Testis (tissue), 3 donors: ENCODE data around the gene SPRING1. TPM values are rescaled to one million over a fixed set of nuclear protein-coding genes. Genes with fewer than 3 reads are reported as not detected.

Experiments
- DNase-seq: peaks from one replicate; pipeline ENCODE4 v3.0.0-alpha.2; 2019
- H3K27ac ChIP-seq, 2 donors: fragments of 200-600 bp; sonication (generic); one replicate each; pipeline ENCODE4 v1.5.1; 2019
- H3K27me3 ChIP-seq: fragments of 200-600 bp; sonication (generic); one replicate; pipeline ENCODE4 v1.5.1; 2019
- H3K36me3 ChIP-seq: fragments of 200-600 bp; sonication (generic); one replicate; pipeline ENCODE4 v1.5.1; 2017; ENCODE audit warnings: low read depth; ENCODE audit errors: missing control alignments
- H3K4me1 ChIP-seq: fragments of 200-600 bp; sonication (generic); one replicate; pipeline ENCODE4 v1.5.1; 2019
- H3K4me3 ChIP-seq, 2 donors: fragments of 200-600 bp; sonication (generic); one replicate each; pipeline ENCODE4 v1.5.1; 2017 to 2019
- H3K9me3 ChIP-seq: fragments of 200-600 bp; sonication (generic); one replicate; pipeline ENCODE4 v1.5.1; 2017
- CTCF ChIP-seq, 3 experiments: fragments of 450-650 bp in 2 of 3; fragments of 200-600 bp in 1 of 3; sonication (generic) in 1 of 3; IDR thresholded peaks; one replicate each; pipeline ENCODE4 v1.5.1; 2016 to 2019; ENCODE audit warnings: antibody characterized with exemption in 3 of 3, mild to moderate bottlenecking in 2 of 3, moderate library complexity in 1 of 3
- POLR2A ChIP-seq: fragments of 450-650 bp; IDR thresholded peaks from one replicate; pipeline ENCODE4 v1.6.1; 2017; ENCODE audit warnings: antibody characterized with exemption, mild to moderate bottlenecking, moderate library complexity
- WGBS, 2 donors: methylation state at CpG; one replicate each; pipeline ENCODE4 v1.1.5; 2018; 5-methylcytosine and 5-hydroxymethylcytosine counted together
- intact Hi-C: fragments of 100-400 bp; cut with DNase I; formaldehyde crosslinking; loops from one replicate; pipeline ENCODE4 v1.15.1; 2023; ENCODE audit warnings: low total_unique reads
- polyA plus RNA-seq: library from polyadenylated mRNA; stranded (reverse); fragments of 350-450 nt; fragmentation: Illumina TruSeq; extraction: RNeasy Lipid Tissue Mini Kit (QIAGEN cat#74804); gene quantifications from one replicate; pipeline ENCODE4 v1.2.3, GENCODE V29; 2014; ENCODE audit warnings: low read depth, low replicate concordance; ENCODE audit not compliant: insufficient read depth
- total RNA-seq, 2 donors: library from RNA; depleted of rRNA; stranded (reverse); fragments of >200 nt; gene quantifications; one replicate each; pipeline ENCODE4 v1.2.3, GENCODE V29; 2016

Gene SPRING1
- total and polyA plus RNA-seq, 3 donors from 2014 or later = 23.4 to 25.5 (median 25.1) TPM

GRCh38 chr12:116722245-116722644 lies 15.6 kb downstream of the SPRING1 start:
- no peak for TF ChIP-seq POLR2A
- H3K36me3 ChIP-seq = no peaks in the 10 kb centered on the region
- H3K9me3 ChIP-seq = no peaks in the 10 kb centered on the region
- DNase-seq = no peak
- no peak overlapping the region for H3K4me3 ChIP-seq
- intact Hi-C loops = no loop called here
- H3K4me1 ChIP-seq = peaks cover 9% of the 10 kb centered on the region
- no peak overlapping the region for H3K27ac ChIP-seq
- H3K27me3 ChIP-seq = no peaks in the 10 kb centered on the region

GRCh38 chr12:116719731-116720528 lies 17.9 kb downstream of the SPRING1 start:
- no peaks in the 10 kb centered on the region for H3K27me3 ChIP-seq
- DNase-seq = no peak
- intact Hi-C loops = no loop called here
- no peak overlapping the region for H3K27ac ChIP-seq
- no peaks in the 10 kb centered on the region for H3K4me1 ChIP-seq
- no peak overlapping the region for H3K4me3 ChIP-seq
- H3K36me3 ChIP-seq = no peaks in the 10 kb centered on the region
- TF ChIP-seq POLR2A (no peak), CTCF (IDR thresholded peaks at IDR 0.05) (no peak)
- H3K9me3 ChIP-seq = no peaks in the 10 kb centered on the region
- WGBS, 2 donors = 74 to 79% methylated on average over 15 of the region's 15 CpGs

- intact Hi-C loops = no loop called here
- 76 to 85% methylated on average over 10 of the region's 10 CpGs for WGBS, 2 donors
- TF ChIP-seq POLR2A (no peak), CTCF (IDR thresholded peaks at IDR 0.05) (no peak)
- no peak overlapping the region for H3K4me3 ChIP-seq
- H3K4me1 ChIP-seq = no peaks in the 10 kb centered on the region
- H3K36me3 ChIP-seq = no peaks in the 10 kb centered on the region
- no peaks in the 10 kb centered on the region for H3K27me3 ChIP-seq
- H3K27ac ChIP-seq = no peak overlapping the region
- H3K9me3 ChIP-seq = no peaks in the 10 kb centered on the region
- DNase-seq = no peak
These were observed 19.0 kb downstream of the SPRING1 start for GRCh38 chr12:116718655-116719454.

GRCh38 chr12:116717466-116718437 lies 20.1 kb downstream of the SPRING1 start:
- Histone ChIP-seq H3K27me3 (no peaks in the 10 kb centered on the region), H3K4me3 (no peak overlapping the region), H3K9me3 (no peaks in the 10 kb centered on the region), H3K27ac (no peak overlapping the region), H3K4me1 (no peaks in the 10 kb centered on the region), H3K36me3 (no peaks in the 10 kb centered on the region)
- 60 to 78% methylated on average over 14 to 27 of the region's 27 CpGs for WGBS, 2 donors
- intact Hi-C loops = no loop called here
- no peak for TF ChIP-seq POLR2A
- TF ChIP-seq CTCF (IDR thresholded peaks at IDR 0.05) = no peak
- peak; percentile 50 for DNase-seq
